ENCODE data around the gene C21orf58.
"Not testable (repeated sequence)": the region's sequence is repeated elsewhere in the genome, so short reads cannot be mapped to it uniquely, and the experiment has no call there.

Gene C21orf58

GRCh38 chr21:46323710-46324389 lies at the start of gene C21orf58, which contains the start of gene PCNT:
Gene C21orf58 (minus strand): TSS chr21:46323870. CDS start chr21:46322738, 1,132 bp downstream.
Gene PCNT (plus strand): TSS chr21:46324156. CDS start chr21:46324229, 73 bp downstream.
- Histone ChIP-seq H2AFZ (ENCODE audit: low read depth, low read length) (peak within 1 kb of the TSS; percentile 85), H3K27ac (ENCODE audit: low read length) (peak within 1 kb of the TSS; percentile 99)

DNA sequence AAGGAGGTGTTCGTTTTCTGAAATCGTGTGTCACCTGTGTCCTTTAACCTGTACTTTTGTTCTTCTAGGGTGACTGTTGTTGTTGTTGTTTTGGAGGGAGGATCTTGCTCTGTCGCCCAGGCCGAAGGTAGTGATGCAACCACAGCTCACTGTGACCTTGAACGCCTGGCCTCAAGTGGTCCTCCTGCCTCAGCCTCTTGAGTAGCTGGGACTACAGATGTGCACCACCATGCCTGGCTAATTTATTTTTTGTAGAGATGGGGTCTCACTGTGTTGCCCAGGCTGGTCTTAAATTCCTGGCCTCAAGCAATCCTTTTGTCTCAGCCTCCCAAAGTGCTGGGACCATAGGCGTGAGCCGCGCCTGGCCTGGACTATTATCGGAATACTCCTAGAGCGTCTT lies 49.3 kb upstream of the C21orf58 start:
- not testable (repeated sequence) for DNase-seq; H3K4me3 ChIP-seq (ENCODE audit: low read depth in 1 of 2, low read length in 2 of 2); H3K4me1 ChIP-seq (ENCODE audit: insufficient read depth, low read length); H3K9me3 ChIP-seq (ENCODE audit: insufficient read depth, low read length, severe bottlenecking); H3K4me2 ChIP-seq (ENCODE audit: insufficient read depth, low read length); H2AFZ ChIP-seq (ENCODE audit: low read depth, low read length); H3K27me3 ChIP-seq (ENCODE audit: insufficient read depth, low read length, poor library complexity); H3K27ac ChIP-seq (ENCODE audit: low read length); H3K9ac ChIP-seq (ENCODE audit: low read depth, low read length); ATAC-seq (ENCODE audit: insufficient read depth, low read depth)
- peaks cover 67% of the 10 kb centered on the region for H4K20me1 ChIP-seq (ENCODE audit: insufficient read depth, low read length)
- H3K79me2 ChIP-seq (ENCODE audit: insufficient read depth, low read length): peaks cover 87% of the 10 kb centered on the region
- H3K36me3 ChIP-seq (ENCODE audit: insufficient read depth, low read length): peaks cover 81% of the 10 kb centered on the region

More at GRCh38 chr21:46323710-46324389, at the start of gene C21orf58, which contains the start of gene PCNT:
- peak within 1 kb of the TSS; percentile 100 for H3K9ac ChIP-seq (ENCODE audit: low read depth, low read length)
- TF ChIP-seq EZH2 (IDR thresholded peaks at IDR 0.05; ENCODE audit: borderline replicate concordance, low read depth, low read length, severe bottlenecking): no peak
- TF ChIP-seq, protein P1, sequence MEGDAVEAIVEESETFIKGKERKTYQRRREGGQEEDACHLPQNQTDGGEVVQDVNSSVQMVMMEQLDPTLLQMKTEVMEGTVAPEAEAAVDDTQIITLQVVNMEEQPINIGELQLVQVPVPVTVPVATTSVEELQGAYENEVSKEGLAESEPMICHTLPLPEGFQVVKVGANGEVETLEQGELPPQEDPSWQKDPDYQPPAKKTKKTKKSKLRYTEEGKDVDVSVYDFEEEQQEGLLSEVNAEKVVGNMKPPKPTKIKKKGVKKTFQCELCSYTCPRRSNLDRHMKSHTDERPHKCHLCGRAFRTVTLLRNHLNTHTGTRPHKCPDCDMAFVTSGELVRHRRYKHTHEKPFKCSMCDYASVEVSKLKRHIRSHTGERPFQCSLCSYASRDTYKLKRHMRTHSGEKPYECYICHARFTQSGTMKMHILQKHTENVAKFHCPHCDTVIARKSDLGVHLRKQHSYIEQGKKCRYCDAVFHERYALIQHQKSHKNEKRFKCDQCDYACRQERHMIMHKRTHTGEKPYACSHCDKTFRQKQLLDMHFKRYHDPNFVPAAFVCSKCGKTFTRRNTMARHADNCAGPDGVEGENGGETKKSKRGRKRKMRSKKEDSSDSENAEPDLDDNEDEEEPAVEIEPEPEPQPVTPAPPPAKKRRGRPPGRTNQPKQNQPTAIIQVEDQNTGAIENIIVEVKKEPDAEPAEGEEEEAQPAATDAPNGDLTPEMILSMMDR (IDR thresholded peaks at IDR 0.05; ENCODE audit: borderline replicate concordance, extremely low read depth, low read length, poor library complexity, severe bottlenecking): no peak
- peak; percentile 98 for DNase-seq
- peaks cover 55% of the 10 kb centered on the region for H3K4me1 ChIP-seq (ENCODE audit: insufficient read depth, low read length)
- no peaks in the 10 kb centered on the region for H3K9me3 ChIP-seq (ENCODE audit: insufficient read depth, low read length, severe bottlenecking)
- peak within 1 kb of the TSS; percentile 97 for H3K4me2 ChIP-seq (ENCODE audit: insufficient read depth, low read length)
- H3K4me3 ChIP-seq (ENCODE audit: low read depth in 1 of 2, low read length in 2 of 2): peak within 1 kb of the TSS; percentile 66 to 71
- peak; percentile 83 for ATAC-seq (ENCODE audit: insufficient read depth, low read depth)
- H3K36me3 ChIP-seq (ENCODE audit: insufficient read depth, low read length): peaks cover 63% of the 10 kb centered on the region
- no peaks in the 10 kb centered on the region for H3K27me3 ChIP-seq (ENCODE audit: insufficient read depth, low read length, poor library complexity)
- H3K79me2 ChIP-seq (ENCODE audit: insufficient read depth, low read length): peaks cover 90% of the 10 kb centered on the region
- H4K20me1 ChIP-seq (ENCODE audit: insufficient read depth, low read length): peaks cover 64% of the 10 kb centered on the region

DNA sequence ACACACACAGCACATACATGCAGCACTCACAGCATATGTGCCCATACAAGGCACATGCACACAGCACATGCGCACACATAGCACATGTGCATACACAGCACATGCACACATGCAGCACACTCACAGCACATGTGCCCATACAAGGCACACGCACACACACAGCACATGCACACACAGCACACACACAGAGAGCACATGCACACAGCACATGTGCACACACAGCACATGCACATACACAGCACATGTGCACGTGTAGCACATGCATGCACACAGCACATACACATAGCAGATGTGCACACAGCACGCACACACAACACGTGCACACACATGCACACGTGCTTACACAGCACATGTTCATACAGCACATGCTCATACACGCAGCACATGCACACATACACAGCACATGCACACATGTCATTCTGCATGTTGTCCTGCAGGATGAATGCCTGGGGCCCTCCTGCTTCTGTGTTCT lies 48.4 kb upstream of the C21orf58 start:
- no peak overlapping the region for H3K9ac ChIP-seq (ENCODE audit: low read depth, low read length)
- H3K4me3 ChIP-seq (ENCODE audit: low read depth in 1 of 2, low read length in 2 of 2): no peak overlapping the region
- no peaks in the 10 kb centered on the region for H3K9me3 ChIP-seq (ENCODE audit: insufficient read depth, low read length, severe bottlenecking)
- peaks cover 86% of the 10 kb centered on the region for H3K79me2 ChIP-seq (ENCODE audit: insufficient read depth, low read length)
- H2AFZ ChIP-seq (ENCODE audit: low read depth, low read length): no peak overlapping the region
- no peaks in the 10 kb centered on the region for H3K4me1 ChIP-seq (ENCODE audit: insufficient read depth, low read length)
- ATAC-seq (ENCODE audit: insufficient read depth, low read depth) (no peak), DNase-seq (no peak)
- H3K36me3 ChIP-seq (ENCODE audit: insufficient read depth, low read length): peaks cover 80% of the 10 kb centered on the region
- H3K27me3 ChIP-seq (ENCODE audit: insufficient read depth, low read length, poor library complexity): no peaks in the 10 kb centered on the region
- TF ChIP-seq, protein P1 (IDR thresholded peaks at IDR 0.05; ENCODE audit: borderline replicate concordance, extremely low read depth, low read length, poor library complexity, severe bottlenecking): peak; percentile 1
- TF ChIP-seq EZH2 (IDR thresholded peaks at IDR 0.05; ENCODE audit: borderline replicate concordance, low read depth, low read length, severe bottlenecking): no peak
- no peak overlapping the region for H3K27ac ChIP-seq (ENCODE audit: low read length)
- peaks cover 66% of the 10 kb centered on the region for H4K20me1 ChIP-seq (ENCODE audit: insufficient read depth, low read length)
- no peak overlapping the region for H3K4me2 ChIP-seq (ENCODE audit: insufficient read depth, low read length)

DNA sequence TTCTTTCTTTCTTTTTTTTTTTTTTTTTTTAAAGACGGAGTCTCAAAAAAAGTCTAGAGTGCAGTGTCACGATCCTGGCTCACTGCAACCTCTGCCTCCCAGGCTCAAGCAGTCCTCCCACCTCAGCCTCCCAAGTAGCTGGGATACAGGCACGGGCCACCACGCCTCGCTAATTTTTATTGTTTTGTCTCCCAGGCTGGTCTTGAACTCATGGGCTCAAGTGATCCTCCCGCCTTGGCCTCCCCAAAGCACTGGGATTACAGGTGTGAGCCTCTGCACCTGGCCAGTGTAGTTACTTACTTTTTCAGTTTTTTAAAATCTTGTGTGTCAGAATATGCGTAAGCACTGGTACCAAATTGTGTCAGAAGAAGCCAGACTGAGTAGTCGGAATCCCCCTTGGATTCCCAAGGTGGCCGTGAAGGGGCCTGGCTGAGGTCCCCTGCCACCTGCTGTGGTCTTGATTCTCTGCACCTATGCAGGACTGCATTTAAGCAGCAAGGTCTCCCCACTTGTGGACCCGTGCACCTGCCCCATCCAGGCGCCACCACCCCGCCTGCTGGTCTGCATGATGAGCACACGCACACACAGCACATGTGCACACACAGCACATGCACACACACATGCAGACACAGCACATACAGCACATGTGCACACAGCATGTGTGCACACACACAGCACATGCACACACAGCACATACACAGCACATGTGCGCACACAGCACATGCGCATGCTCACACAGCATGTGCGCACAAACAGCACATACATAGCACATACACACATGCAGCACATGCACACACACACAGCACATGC lies 47.7 kb upstream of the C21orf58 start:
- Histone ChIP-seq H4K20me1 (ENCODE audit: insufficient read depth, low read length) (peaks cover 62% of the 10 kb centered on the region), H3K79me2 (ENCODE audit: insufficient read depth, low read length) (peaks cover 85% of the 10 kb centered on the region), H3K9ac (ENCODE audit: low read depth, low read length) (no peak overlapping the region), H3K4me2 (ENCODE audit: insufficient read depth, low read length) (no peak overlapping the region), H3K4me3 (ENCODE audit: low read depth in 1 of 2, low read length in 2 of 2) (no peak overlapping the region), H3K27ac (ENCODE audit: low read length) (no peak overlapping the region), H2AFZ (ENCODE audit: low read depth, low read length) (no peak overlapping the region), H3K9me3 (ENCODE audit: insufficient read depth, low read length, severe bottlenecking) (no peaks in the 10 kb centered on the region), H3K27me3 (ENCODE audit: insufficient read depth, low read length, poor library complexity) (no peaks in the 10 kb centered on the region), H3K36me3 (ENCODE audit: insufficient read depth, low read length) (peaks cover 80% of the 10 kb centered on the region), H3K4me1 (ENCODE audit: insufficient read depth, low read length) (no peaks in the 10 kb centered on the region)
- DNase-seq: no peak
- TF ChIP-seq EZH2 (IDR thresholded peaks at IDR 0.05; ENCODE audit: borderline replicate concordance, low read depth, low read length, severe bottlenecking): no peak
- TF ChIP-seq, protein P1 (IDR thresholded peaks at IDR 0.05; ENCODE audit: borderline replicate concordance, extremely low read depth, low read length, poor library complexity, severe bottlenecking): peak; percentile 1
- ATAC-seq (ENCODE audit: insufficient read depth, low read depth): no peak
